ENCODE results near the gene OPA1.

The OPA1 gene

GRCh38 chr3:193720169-193720568, 127.2 kb downstream of the OPA1 start:
- Mint-ChIP-seq H3K9me3 (peaks cover 12% of the 10 kb centered on the region), H3K27me3 (peaks cover 4% of the 10 kb centered on the region), H3K4me1 (peaks cover 15% of the 10 kb centered on the region), H3K27ac (no peak overlapping the region), H3K36me3 (peaks cover 7% of the 10 kb centered on the region), H3K4me3 (no peak overlapping the region)
- CTCF ChIA-PET, result no interaction called here
- DNase-seq, result no peak

DNA sequence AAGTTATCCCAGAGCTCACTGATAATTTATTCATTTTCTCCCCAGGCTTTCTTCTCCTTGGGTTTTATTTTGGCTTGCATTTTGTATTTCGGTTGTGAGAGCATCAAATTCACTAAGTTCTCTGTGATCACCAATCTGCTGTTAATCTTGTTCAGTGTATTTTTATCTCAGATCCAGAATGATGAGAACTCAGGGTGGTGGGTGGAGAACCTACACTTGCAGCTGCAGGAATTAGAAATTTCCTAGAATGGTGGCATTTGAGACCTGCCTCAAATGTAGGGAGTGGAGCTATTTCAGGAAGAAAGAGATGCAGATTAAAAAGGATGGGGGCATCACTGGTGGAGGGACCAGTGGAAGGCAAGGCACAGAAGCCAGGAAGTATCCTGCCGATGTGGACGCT, 129.6 kb downstream of the OPA1 start:
- DNase-seq, result no peak
- Mint-ChIP-seq H3K27ac (no peak overlapping the region), H3K4me3 (no peak overlapping the region), H3K27me3 (peaks cover 9% of the 10 kb centered on the region), H3K4me1 (no peaks in the 10 kb centered on the region), H3K36me3 (no peaks in the 10 kb centered on the region), H3K9me3 (no peaks in the 10 kb centered on the region)
- CTCF ChIA-PET, result no interaction called here

GRCh38 chr3:193727089-193727488, 134.1 kb downstream of the OPA1 start:
- CTCF ChIA-PET, result interaction anchor here (1.1 kb wide), 1 partner anchor 588 kb away, joined by 3 read pairs; no protein-coding TSS in a partner anchor
- no peak overlapping the region for H3K4me3 Mint-ChIP-seq
- peaks cover 20% of the 10 kb centered on the region for H3K27me3 Mint-ChIP-seq
- no peaks in the 10 kb centered on the region for H3K9me3 Mint-ChIP-seq
- H3K4me1 Mint-ChIP-seq, result no peaks in the 10 kb centered on the region
- DNase-seq, result no peak
- H3K36me3 Mint-ChIP-seq, result no peaks in the 10 kb centered on the region
- H3K27ac Mint-ChIP-seq, result no peak overlapping the region

DNA sequence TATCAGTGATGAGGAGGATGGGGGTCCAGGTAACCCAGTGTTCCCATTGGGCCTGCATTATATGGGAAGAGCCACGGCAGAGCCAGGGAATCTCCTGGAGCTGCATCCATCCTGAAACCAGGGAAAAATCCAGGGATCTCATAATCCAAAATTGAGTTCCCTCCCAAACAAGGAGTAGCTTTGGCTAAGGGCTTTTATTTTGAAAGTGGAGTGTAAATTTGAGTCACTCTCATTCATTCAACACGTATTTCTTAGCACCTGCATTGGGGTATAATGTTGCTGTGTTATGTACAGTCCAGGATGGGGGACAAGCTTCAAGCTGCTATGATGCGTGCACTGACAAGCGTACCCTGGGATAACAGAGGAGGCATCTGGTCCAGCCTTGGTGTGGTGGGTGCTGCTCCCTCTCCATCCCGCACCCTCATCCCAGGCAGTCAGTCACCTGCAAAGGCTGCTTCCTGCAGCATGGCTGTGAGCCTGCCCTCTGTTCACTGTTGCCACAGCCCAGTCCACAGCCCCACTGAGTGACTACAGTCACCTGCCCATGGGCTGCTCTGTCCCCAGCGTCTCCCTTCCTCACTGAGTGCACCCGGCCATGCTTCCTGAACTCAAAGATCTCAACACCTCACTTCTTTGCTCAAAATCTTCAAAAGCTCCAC, 135.6 kb downstream of the OPA1 start:
- no peak for DNase-seq
- Mint-ChIP-seq H3K36me3 (no peaks in the 10 kb centered on the region), H3K9me3 (no peaks in the 10 kb centered on the region), H3K27ac (no peak overlapping the region), H3K4me3 (no peak overlapping the region), H3K27me3 (peaks cover 23% of the 10 kb centered on the region), H3K4me1 (no peaks in the 10 kb centered on the region)
- CTCF ChIA-PET, result interaction anchor here (1.1 kb wide), 1 partner anchor 587 kb away, joined by 3 read pairs; no protein-coding TSS in a partner anchor

GRCh38 chr3:193729088-193729465, 136.1 kb downstream of the OPA1 start:
- no peaks in the 10 kb centered on the region for H3K36me3 Mint-ChIP-seq
- H3K4me1 Mint-ChIP-seq, result no peaks in the 10 kb centered on the region
- DNase-seq, result no peak
- CTCF ChIA-PET, result no interaction called here
- no peak overlapping the region for H3K27ac Mint-ChIP-seq
- H3K9me3 Mint-ChIP-seq, result no peaks in the 10 kb centered on the region
- H3K27me3 Mint-ChIP-seq, result peaks cover 23% of the 10 kb centered on the region
- no peak overlapping the region for H3K4me3 Mint-ChIP-seq

- H3K4me3 Mint-ChIP-seq, result no peak overlapping the region
- CTCF ChIA-PET, result no interaction called here
- no peaks in the 10 kb centered on the region for H3K9me3 Mint-ChIP-seq
- no peaks in the 10 kb centered on the region for H3K4me1 Mint-ChIP-seq
- H3K27ac Mint-ChIP-seq, result no peak overlapping the region
- no peak for DNase-seq
- no peaks in the 10 kb centered on the region for H3K36me3 Mint-ChIP-seq
- H3K27me3 Mint-ChIP-seq, result peaks cover 23% of the 10 kb centered on the region
Observed at GRCh38 chr3:193729601-193730000, 136.6 kb downstream of the OPA1 start.

- Mint-ChIP-seq H3K9me3 (no peaks in the 10 kb centered on the region), H3K27me3 (peaks cover 23% of the 10 kb centered on the region), H3K36me3 (no peaks in the 10 kb centered on the region), H3K4me1 (no peaks in the 10 kb centered on the region), H3K4me3 (no peak overlapping the region), H3K27ac (no peak overlapping the region)
- CTCF ChIA-PET, result no interaction called here
- no peak for DNase-seq
Observed at GRCh38 chr3:193730511-193730910, 137.5 kb downstream of the OPA1 start.

GRCh38 chr3:193730976-193731375, 138.0 kb downstream of the OPA1 start:
- no peaks in the 10 kb centered on the region for H3K36me3 Mint-ChIP-seq
- no peaks in the 10 kb centered on the region for H3K4me1 Mint-ChIP-seq
- no peak for DNase-seq
- H3K27me3 Mint-ChIP-seq, result peaks cover 23% of the 10 kb centered on the region
- H3K4me3 Mint-ChIP-seq, result no peak overlapping the region
- no peak overlapping the region for H3K27ac Mint-ChIP-seq
- no peaks in the 10 kb centered on the region for H3K9me3 Mint-ChIP-seq
- CTCF ChIA-PET, result no interaction called here

- Mint-ChIP-seq H3K4me1 (no peaks in the 10 kb centered on the region), H3K36me3 (no peaks in the 10 kb centered on the region), H3K27me3 (peaks cover 27% of the 10 kb centered on the region), H3K9me3 (no peaks in the 10 kb centered on the region), H3K4me3 (no peak overlapping the region), H3K27ac (no peak overlapping the region)
- CTCF ChIA-PET, result no interaction called here
- no peak for DNase-seq
Observed at GRCh38 chr3:193731656-193732055, 138.6 kb downstream of the OPA1 start.

DNA sequence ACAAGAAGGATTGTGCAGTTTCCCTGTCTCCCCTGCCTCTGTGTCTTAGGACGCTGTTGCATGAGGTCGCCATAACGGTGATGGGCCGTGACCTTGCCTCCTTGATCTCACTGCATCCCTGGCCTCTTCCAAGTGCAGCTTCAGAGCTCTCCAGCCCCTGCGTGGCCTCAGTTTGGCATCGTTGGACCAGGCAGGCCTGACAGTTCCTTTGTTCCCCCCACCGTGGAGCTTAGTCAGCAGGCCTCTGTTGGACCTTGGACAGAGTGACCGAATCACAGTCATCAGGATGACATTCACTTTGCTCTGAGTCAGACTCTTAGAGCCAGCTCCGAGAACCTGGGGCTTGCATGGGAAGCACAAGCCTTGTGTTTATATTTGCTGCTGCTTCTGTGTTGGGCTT, 139.4 kb downstream of the OPA1 start:
- DNase-seq, result no peak
- CTCF ChIA-PET, result no interaction called here
- Mint-ChIP-seq H3K4me3 (no peak overlapping the region), H3K27me3 (peaks cover 30% of the 10 kb centered on the region), H3K36me3 (no peaks in the 10 kb centered on the region), H3K4me1 (no peaks in the 10 kb centered on the region), H3K27ac (no peak overlapping the region), H3K9me3 (no peaks in the 10 kb centered on the region)

GRCh38 chr3:193732827-193733226, 139.8 kb downstream of the OPA1 start:
- Mint-ChIP-seq H3K4me3 (no peak overlapping the region), H3K27me3 (peaks cover 27% of the 10 kb centered on the region), H3K9me3 (no peaks in the 10 kb centered on the region), H3K4me1 (no peaks in the 10 kb centered on the region), H3K36me3 (no peaks in the 10 kb centered on the region), H3K27ac (no peak overlapping the region)
- CTCF ChIA-PET, result no interaction called here
- DNase-seq, result no peak

DNA sequence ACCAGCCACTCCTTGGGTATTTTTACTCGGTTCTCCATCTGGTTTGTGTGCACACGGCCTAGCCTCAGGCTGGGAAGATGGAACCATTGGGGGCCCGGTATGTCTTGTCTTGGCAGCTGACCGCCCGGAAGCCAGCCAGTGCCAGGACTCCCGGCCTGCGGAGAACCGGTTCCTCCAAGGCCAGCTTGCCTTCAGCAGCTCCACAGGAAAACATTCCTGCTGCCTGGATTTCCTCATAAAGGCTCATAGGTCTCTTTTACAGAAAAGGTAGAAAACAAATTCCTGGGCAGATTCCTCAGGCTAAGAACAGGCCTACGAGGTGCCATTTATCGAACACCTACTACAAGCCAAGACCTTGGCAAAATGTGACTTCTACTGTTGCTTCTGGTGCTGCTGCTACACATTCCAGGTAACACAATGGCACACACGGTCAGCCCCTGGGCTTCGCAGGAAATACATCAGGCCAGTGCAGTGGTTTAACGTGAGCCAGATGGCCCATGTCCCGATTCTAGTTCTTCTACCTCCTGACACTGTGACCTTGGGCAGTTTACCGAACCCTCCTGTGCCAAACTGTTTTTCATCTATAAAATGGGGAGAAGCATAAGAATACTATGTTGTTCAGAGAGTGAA, 141.8 kb downstream of the OPA1 start:
- Mint-ChIP-seq H3K27me3 (peaks cover 22% of the 10 kb centered on the region), H3K27ac (no peak overlapping the region), H3K4me3 (no peak overlapping the region), H3K4me1 (no peaks in the 10 kb centered on the region), H3K36me3 (no peaks in the 10 kb centered on the region), H3K9me3 (no peaks in the 10 kb centered on the region)
- DNase-seq, result no peak
- CTCF ChIA-PET, result no interaction called here

DNA sequence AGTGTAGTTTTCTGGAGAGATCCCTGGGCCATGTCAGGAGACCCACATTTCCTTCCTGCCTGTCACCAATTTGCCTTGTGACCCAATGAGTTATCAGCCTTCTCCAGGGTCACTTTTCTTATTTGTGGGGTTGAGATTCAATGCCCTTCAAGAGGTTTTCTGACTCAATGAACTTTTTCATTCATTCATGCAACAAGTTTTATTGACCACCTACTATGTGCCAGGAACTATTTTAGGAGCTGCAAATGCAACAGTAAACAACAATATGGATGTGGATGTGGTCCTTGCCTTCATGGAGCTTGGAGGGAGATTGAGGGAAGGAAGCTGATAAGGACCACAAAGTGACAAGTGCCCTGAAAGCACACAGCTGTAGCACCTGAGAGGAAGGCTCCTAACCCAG, 142.8 kb downstream of the OPA1 start:
- H3K4me3 Mint-ChIP-seq, result no peak overlapping the region
- no peaks in the 10 kb centered on the region for H3K4me1 Mint-ChIP-seq
- no peaks in the 10 kb centered on the region for H3K9me3 Mint-ChIP-seq
- no peak overlapping the region for H3K27ac Mint-ChIP-seq
- no peak for DNase-seq
- H3K27me3 Mint-ChIP-seq, result peaks cover 20% of the 10 kb centered on the region
- no peaks in the 10 kb centered on the region for H3K36me3 Mint-ChIP-seq
- CTCF ChIA-PET, result no interaction called here

DNA sequence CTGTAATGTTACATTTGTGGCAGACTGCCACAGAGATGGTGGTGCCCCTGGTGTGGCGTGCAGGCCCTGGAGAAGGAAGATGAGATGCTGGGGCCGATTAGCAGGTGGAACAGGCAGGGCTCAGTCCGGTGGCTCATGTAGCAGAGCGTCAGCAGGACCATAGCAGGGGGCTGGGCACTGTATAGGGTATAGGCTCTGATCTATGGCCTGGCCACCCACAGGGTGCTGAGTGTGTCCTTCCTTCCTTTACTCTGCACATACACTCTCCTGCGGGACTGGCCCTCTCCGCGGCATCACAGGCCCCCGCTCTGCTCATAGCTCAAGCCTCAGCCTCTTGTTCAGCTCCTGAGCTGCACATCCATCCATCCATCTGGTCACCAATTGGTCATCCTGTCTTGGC, 143.6 kb downstream of the OPA1 start:
- no peaks in the 10 kb centered on the region for H3K4me1 Mint-ChIP-seq
- CTCF ChIA-PET, result no interaction called here

GRCh38 chr3:193737191-193737751, 144.3 kb downstream of the OPA1 start:
- Mint-ChIP-seq H3K27ac (no peak overlapping the region), H3K9me3 (no peaks in the 10 kb centered on the region), H3K27me3 (peaks cover 19% of the 10 kb centered on the region), H3K4me3 (no peak overlapping the region), H3K36me3 (no peaks in the 10 kb centered on the region), H3K4me1 (no peaks in the 10 kb centered on the region)
- no peak for DNase-seq
- CTCF ChIA-PET, result no interaction called here

More for the DNA sequence above, 143.6 kb downstream of the OPA1 start:
- Mint-ChIP-seq H3K36me3 (no peaks in the 10 kb centered on the region), H3K4me3 (no peak overlapping the region), H3K9me3 (no peaks in the 10 kb centered on the region), H3K27ac (no peak overlapping the region), H3K27me3 (peaks cover 20% of the 10 kb centered on the region)
- no peak for DNase-seq

Data from activated naive CD4-positive, alpha-beta T cell treated with anti-CD3 and anti-CD28 coated beads, Interleukin-2, amount 10 ng/mL, durations not matched to agents 7 days and 5 days (primary cell).